HEK293T (cell line): ENCODE measurements around the gene ANTXR1.
"Not testable (repeated sequence)": the region's sequence is repeated elsewhere in the genome, so short reads cannot be mapped to it uniquely, and the experiment has no call there.

ENCODE experiments used
- CTCF ChIA-PET: fragments of 350-600 bp; formaldehyde crosslinking; extraction: SDS; loops from one replicate; lab custom pipeline; 2021; ENCODE audit warnings: antibody characterized with exemption, inconsistent platforms; lab: Yijun Ruan, JAX
- POLR2A ChIA-PET: fragments of 350-600 bp; formaldehyde crosslinking; extraction: SDS; loops from one replicate; lab custom pipeline; 2020; ENCODE audit warnings: antibody characterized with exemption, inconsistent platforms; lab: Yijun Ruan, JAX
- DNase-seq: peaks from one replicate; pipeline ENCODE4 v3.0.0; 2012; ENCODE audit warnings: mixed read lengths; ENCODE audit errors: extremely low spot score
- ARNT ChIP-seq: fragments of 450-650 bp; IDR thresholded peaks from 2 replicates; pipeline ENCODE4 v1.6.1; 2017; ENCODE audit warnings: mild to moderate bottlenecking
- BHLHE40 ChIP-seq: fragments of 450-650 bp; IDR thresholded peaks from 2 replicates; pipeline ENCODE4 v1.6.1; 2016; ENCODE audit warnings: mild to moderate bottlenecking, moderate library complexity, borderline replicate concordance
- CTBP1 ChIP-seq: fragments of 450-650 bp; IDR thresholded peaks from 2 replicates; pipeline ENCODE4 v1.6.1; 2016; ENCODE audit warnings: borderline replicate concordance
- ELF4 ChIP-seq: fragments of 450-650 bp; IDR thresholded peaks from 2 replicates; pipeline ENCODE4 v1.6.1; 2017; ENCODE audit warnings: antibody characterized with exemption
- FOXA1 ChIP-seq: fragments of 450-650 bp; IDR thresholded peaks from 2 replicates; pipeline ENCODE4 v1.6.1; 2016; ENCODE audit warnings: mild to moderate bottlenecking
- FOXK2 ChIP-seq: fragments of 450-650 bp; IDR thresholded peaks from 2 replicates; pipeline ENCODE4 v1.6.1; 2016; ENCODE audit warnings: mild to moderate bottlenecking
- FOXM1 ChIP-seq: fragments of 450-650 bp; IDR thresholded peaks from 2 replicates; pipeline ENCODE4 v1.6.1; 2017; ENCODE audit warnings: mild to moderate bottlenecking, borderline replicate concordance
- HDGF ChIP-seq: fragments of 450-650 bp; IDR thresholded peaks from 2 replicates; pipeline ENCODE4 v1.6.1; 2017; ENCODE audit warnings: antibody characterized with exemption, borderline replicate concordance
- L3MBTL2 ChIP-seq: fragments of 450-650 bp; conservative IDR thresholded peaks from 2 replicates; pipeline ENCODE4 v1.6.1; 2016; ENCODE audit warnings: mild to moderate bottlenecking
- LEF1 ChIP-seq: fragments of 450-650 bp; IDR thresholded peaks from 2 replicates; pipeline ENCODE4 v1.6.1; 2017; ENCODE audit warnings: mild to moderate bottlenecking, borderline replicate concordance
- NFRKB ChIP-seq: fragments of 450-650 bp; IDR thresholded peaks from 2 replicates; pipeline ENCODE4 v1.6.1; 2016; ENCODE audit warnings: mild to moderate bottlenecking, moderate library complexity
- PKNOX1 ChIP-seq: fragments of 450-650 bp; IDR thresholded peaks from 2 replicates; pipeline ENCODE4 v1.6.1; 2016
- SP1 ChIP-seq: fragments of 450-650 bp; IDR thresholded peaks from 2 replicates; pipeline ENCODE4 v1.6.1; 2017
- SUZ12 ChIP-seq: fragments of 450-650 bp; IDR thresholded peaks from 2 replicates; pipeline ENCODE4 v1.6.1; 2016; ENCODE audit warnings: mild to moderate bottlenecking
- TARDBP ChIP-seq: fragments of 450-650 bp; IDR thresholded peaks from 2 replicates; pipeline ENCODE4 v1.6.1; 2016
- ZNF384 ChIP-seq: fragments of 450-650 bp; IDR thresholded peaks from 2 replicates; pipeline ENCODE4 v1.6.1; 2016

ANTXR1 gene

GRCh38 chr2:69251943-69252342 lies 239.0 kb downstream of the ANTXR1 start:
- TF ChIP-seq NFRKB (no peak), FOXA1 (no peak), ARNT (no peak), BHLHE40 (no peak), FOXM1 (no peak), LEF1 (no peak), PKNOX1 (no peak), ZNF384 (no peak), HDGF (no peak), CTBP1 (no peak), SP1 (no peak), TARDBP (no peak), FOXK2 (no peak), ELF4 (no peak), L3MBTL2 (no peak)
- DNase-seq: no peak
- CTCF ChIA-PET: no interaction called here
- POLR2A ChIA-PET: no interaction called here

GRCh38 chr2:69253112-69253511 lies 240.1 kb downstream of the ANTXR1 start:
- no peak for DNase-seq
- TF ChIP-seq TARDBP (no peak), SUZ12 (no peak), PKNOX1 (no peak), SP1 (no peak), CTBP1 (no peak), BHLHE40 (no peak), FOXM1 (no peak), FOXA1 (no peak), ELF4 (no peak), HDGF (no peak), NFRKB (no peak), L3MBTL2 (no peak), ZNF384 (no peak), FOXK2 (no peak), LEF1 (no peak), ARNT (no peak)
- POLR2A ChIA-PET: no interaction called here
- CTCF ChIA-PET: no interaction called here

- no peak for TF ChIP-seq SUZ12
- no peak for TF ChIP-seq ARNT
- no peak for TF ChIP-seq CTBP1
- no peak for TF ChIP-seq L3MBTL2
- TF ChIP-seq ZNF384: no peak
- no peak for TF ChIP-seq SP1
- TF ChIP-seq BHLHE40: no peak
- no peak for TF ChIP-seq HDGF
- no peak for TF ChIP-seq PKNOX1
- no peak for TF ChIP-seq FOXM1
- no peak for TF ChIP-seq ELF4
- ChIA-PET POLR2A (no interaction called here), CTCF (no interaction called here)
- DNase-seq: no peak
These were observed 240.8 kb downstream of the ANTXR1 start for GRCh38 chr2:69253611-69254301.

- CTCF ChIA-PET: interaction anchor here (0.9 kb wide), 1 partner anchor 9 kb away, joined by 3 read pairs; no protein-coding TSS in a partner anchor
- POLR2A ChIA-PET: no interaction called here
These were observed 242.8 kb downstream of the ANTXR1 start for GRCh38 chr2:69255760-69256159.

GRCh38 chr2:69259994-69260591 lies 247.1 kb downstream of the ANTXR1 start:
- POLR2A ChIA-PET, DNase-seq, CTCF ChIA-PET: not testable (repeated sequence)

More at GRCh38 chr2:69255760-69256159, 242.8 kb downstream of the ANTXR1 start:
- no peak for DNase-seq
- TF ChIP-seq CTBP1 (no peak), FOXA1 (no peak)

- ChIA-PET POLR2A (no interaction called here), CTCF (no interaction called here)
- no peak for TF ChIP-seq FOXK2
- TF ChIP-seq BHLHE40: no peak
- TF ChIP-seq PKNOX1: no peak
- TF ChIP-seq SUZ12: no peak
- no peak for TF ChIP-seq FOXM1
- no peak for TF ChIP-seq NFRKB
- no peak for TF ChIP-seq L3MBTL2
- TF ChIP-seq SP1: no peak
- no peak for TF ChIP-seq TARDBP
- TF ChIP-seq CTBP1: no peak
- no peak for TF ChIP-seq ELF4
- TF ChIP-seq FOXA1: no peak
- TF ChIP-seq ARNT: no peak
- no peak for DNase-seq
These were observed 247.7 kb downstream of the ANTXR1 start for GRCh38 chr2:69260666-69261065.
